Stimulated activated CD4-positive, alpha-beta T cell treated with anti-CD3 and anti-CD28 coated beads, Interleukin-4, amount 100 ng/mL, for 24 hours (primary cell): ENCODE measurements around the gene PLEKHG4.

Experiments used
- DNase-seq: peaks from one replicate; pipeline ENCODE4 v3.0.0-alpha.2; 2020

The PLEKHG4 gene, protein sequence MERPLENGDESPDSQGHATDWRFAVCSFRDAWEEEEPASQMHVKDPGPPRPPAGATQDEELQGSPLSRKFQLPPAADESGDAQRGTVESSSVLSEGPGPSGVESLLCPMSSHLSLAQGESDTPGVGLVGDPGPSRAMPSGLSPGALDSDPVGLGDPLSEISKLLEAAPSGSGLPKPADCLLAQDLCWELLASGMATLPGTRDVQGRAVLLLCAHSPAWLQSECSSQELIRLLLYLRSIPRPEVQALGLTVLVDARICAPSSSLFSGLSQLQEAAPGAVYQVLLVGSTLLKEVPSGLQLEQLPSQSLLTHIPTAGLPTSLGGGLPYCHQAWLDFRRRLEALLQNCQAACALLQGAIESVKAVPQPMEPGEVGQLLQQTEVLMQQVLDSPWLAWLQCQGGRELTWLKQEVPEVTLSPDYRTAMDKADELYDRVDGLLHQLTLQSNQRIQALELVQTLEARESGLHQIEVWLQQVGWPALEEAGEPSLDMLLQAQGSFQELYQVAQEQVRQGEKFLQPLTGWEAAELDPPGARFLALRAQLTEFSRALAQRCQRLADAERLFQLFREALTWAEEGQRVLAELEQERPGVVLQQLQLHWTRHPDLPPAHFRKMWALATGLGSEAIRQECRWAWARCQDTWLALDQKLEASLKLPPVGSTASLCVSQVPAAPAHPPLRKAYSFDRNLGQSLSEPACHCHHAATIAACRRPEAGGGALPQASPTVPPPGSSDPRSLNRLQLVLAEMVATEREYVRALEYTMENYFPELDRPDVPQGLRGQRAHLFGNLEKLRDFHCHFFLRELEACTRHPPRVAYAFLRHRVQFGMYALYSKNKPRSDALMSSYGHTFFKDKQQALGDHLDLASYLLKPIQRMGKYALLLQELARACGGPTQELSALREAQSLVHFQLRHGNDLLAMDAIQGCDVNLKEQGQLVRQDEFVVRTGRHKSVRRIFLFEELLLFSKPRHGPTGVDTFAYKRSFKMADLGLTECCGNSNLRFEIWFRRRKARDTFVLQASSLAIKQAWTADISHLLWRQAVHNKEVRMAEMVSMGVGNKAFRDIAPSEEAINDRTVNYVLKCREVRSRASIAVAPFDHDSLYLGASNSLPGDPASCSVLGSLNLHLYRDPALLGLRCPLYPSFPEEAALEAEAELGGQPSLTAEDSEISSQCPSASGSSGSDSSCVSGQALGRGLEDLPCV

DNA sequence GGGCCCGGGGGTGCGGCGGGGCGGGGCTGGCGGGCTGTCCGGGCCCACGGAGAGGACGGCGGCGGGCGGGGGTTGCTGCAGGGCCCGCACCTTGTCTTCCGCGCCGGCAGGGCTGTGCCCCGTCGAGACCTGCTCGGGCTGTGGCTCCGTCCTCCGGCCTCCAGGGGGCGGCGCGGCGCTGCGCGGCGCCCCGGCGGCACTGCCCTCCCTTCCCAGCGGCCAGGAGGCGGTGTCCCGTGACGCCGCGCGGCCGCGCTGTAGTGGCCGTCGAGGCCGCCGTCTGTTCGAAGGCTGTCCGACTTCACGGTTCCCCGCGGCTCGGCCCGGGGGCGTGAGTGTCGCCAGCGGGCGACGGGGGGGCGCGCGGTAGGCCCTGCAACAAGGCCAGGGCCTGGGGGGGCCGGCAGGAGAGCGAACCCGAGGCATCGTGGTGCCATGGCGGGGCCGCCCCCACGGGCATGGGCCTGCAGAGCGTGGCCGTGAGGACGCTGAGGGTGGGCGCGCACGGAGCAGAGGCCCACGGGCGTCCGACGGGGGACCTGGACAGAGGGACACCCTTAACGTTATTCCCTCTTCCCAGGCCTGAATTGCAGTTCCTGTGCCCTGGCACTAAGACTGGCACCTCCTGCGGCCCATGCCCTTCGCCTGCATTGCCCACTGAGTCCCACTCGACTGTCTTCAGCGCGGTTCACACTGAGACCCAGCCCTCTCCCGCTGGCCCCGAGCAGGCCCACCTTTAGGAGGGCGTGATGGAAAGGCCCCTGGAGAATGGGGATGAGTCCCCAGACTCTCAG lies at the start of gene PLEKHG4:
Gene PLEKHG4 (plus strand): TSS at position 237 of the 794 bp plus-strand sequence. CDS start 513 bp downstream, at position 750.
- peak; percentile 84 for DNase-seq

DNA sequence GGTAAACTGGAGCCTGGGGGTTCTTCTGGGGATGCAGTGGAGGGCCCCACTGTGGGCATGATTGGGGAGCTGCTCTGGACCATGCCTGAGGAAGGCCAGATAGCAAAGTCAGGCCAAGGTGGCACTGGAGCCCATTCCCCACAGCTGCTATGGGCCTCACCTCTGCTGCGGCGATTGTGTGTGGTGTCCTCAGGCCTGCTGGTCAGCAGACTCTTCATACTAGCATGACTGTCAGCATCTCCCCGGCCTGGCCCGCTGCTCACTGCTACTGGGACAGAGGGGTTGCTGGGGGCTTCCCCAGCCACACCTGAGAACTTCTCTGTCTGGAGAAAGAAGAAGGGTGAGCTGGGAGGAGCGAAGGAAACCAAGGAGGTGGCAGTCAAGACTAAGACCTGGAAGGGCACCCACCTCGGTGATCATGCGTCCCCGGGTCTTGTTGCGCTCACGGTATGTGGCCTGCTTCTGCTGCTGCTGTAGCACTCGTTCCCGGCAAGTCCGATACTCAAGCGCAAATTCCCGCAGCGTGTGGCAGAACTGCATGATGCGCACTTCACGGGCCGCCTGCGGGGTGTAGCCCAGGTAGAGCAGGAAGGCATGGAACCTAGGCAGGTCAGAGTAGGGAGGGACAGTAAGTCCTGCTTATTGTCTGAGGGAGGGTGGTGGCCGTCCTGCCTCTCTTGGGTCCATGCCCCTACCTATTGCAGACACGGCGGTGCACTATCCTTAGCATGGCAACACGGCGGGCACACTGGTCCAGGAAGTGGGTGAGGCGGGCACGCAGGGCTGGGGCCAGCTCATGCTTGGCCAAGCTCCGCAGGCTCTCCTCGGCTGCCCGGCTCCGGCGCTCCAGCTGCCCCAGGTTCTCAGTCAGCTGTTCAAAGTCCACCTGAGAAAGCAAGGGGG lies 49.2 kb upstream of the PLEKHG4 start:
- no peak for DNase-seq

DNA sequence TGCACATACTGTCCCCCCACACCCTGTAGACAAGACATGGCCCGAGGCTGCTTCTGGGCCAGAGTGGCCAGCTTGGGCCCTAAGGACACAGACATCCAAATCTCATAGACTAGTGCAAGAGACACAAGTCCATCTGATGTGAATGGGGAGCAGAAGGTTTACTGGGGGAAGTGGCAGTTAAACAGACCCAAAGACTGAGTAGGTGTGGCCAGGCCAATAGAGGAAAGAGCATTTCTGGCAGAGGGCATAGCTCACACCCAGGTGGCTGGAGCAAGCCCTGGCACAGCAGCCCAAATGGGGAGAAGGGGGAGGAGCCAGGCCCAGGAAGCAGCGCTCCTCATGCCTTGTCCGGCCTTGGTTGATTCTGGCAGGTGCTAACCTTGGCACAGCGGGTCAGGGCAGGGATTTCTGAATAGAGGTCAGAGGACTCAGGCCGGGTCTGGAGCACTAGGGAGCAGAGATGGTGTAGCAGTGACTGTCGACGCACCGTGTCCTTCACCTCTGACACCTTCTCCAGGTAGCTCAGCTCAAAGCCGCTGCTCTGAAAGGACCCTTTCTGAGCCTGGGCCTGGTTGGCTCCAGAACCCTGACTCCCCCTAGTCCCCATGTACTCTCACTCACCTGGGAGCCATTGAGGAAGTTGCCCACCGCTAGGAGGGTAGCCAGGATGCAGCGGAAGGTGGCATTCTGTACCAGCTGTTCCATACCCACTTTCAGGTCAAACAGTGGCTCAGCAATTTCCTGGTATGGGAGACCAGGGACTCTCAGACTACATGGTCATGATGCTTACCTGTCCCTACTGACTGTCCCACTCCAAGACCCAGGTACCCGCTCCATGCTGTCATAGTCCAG lies 48.3 kb upstream of the PLEKHG4 start:
- no peak for DNase-seq

DNA sequence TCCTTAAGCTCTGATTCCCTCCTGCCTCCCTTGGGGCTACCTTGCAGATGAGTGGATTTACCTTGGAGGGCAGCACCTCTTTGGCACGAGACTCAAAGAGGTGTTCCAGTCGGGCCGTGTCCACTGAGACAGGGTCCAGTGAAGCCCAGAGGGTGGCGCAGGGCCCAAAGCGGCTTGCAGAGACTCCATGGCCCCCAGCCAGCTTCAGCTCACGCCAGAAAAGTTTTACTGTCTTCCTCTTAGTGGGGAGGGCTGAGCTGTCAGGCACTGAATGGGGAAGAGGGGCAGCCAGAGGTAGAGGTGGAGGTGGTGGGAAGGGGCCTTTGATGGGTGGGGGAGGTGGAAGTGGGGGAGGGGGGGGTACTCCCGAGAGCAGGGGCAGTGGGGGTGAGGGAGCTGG lies 45.7 kb upstream of the PLEKHG4 start:
- DNase-seq: no peak

DNA sequence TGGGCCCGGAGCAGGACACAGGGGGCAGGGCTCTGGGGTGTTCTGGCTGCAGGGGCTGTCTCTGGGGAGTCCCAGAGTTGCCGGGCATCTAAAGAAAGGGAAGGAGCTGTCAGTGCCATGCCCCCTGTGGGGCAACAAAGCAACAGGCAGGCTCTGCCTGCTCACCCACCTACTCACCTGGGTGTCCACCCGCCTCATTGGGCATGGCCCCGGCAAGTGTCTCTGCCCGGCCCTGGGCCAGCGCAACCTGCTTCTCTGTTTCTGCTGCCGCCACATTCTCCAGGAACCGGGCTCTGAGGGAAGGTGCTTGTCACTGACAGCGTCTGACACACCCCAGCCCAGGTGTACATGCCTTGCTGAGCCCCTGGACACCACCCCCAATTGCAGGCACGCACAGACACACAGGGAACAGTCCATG lies 45.1 kb upstream of the PLEKHG4 start:
- no peak for DNase-seq

DNA sequence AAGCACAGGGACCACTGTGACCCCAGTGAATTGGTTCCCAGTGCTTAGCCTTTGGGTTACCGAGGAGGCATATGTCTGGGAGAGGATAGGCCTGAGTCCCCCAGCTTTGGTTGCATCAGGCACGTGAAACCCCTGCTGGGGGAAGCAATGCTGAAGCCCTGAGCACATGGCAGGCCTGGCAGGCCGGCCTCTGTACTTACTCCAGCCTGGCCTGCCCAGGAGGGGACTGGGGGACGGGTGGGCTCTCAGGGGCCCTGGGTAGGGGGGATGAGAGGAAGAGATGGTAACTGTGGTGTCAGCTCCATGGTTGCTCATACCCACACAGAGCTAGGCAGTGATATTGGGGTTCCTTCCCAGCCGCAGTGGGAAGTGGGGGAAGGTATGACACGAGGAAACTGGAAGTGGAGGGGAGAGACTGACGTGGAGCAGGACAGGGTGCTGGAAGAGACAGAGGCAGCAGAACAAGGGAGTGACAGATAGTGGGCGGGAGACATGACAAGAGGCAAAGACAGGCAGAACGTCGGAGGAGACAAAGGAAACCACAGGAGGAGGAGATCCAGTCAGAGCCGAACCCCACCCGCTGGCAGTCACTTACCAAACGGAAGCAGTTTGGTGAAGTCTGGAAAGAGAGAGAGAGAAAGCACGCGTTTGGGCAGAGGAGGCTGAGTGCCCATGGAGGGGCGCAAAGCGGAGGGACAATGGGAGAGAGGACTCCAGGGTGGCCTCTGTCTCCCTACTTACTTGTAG lies 43.3 kb upstream of the PLEKHG4 start:
- DNase-seq: peak; percentile 65

DNA sequence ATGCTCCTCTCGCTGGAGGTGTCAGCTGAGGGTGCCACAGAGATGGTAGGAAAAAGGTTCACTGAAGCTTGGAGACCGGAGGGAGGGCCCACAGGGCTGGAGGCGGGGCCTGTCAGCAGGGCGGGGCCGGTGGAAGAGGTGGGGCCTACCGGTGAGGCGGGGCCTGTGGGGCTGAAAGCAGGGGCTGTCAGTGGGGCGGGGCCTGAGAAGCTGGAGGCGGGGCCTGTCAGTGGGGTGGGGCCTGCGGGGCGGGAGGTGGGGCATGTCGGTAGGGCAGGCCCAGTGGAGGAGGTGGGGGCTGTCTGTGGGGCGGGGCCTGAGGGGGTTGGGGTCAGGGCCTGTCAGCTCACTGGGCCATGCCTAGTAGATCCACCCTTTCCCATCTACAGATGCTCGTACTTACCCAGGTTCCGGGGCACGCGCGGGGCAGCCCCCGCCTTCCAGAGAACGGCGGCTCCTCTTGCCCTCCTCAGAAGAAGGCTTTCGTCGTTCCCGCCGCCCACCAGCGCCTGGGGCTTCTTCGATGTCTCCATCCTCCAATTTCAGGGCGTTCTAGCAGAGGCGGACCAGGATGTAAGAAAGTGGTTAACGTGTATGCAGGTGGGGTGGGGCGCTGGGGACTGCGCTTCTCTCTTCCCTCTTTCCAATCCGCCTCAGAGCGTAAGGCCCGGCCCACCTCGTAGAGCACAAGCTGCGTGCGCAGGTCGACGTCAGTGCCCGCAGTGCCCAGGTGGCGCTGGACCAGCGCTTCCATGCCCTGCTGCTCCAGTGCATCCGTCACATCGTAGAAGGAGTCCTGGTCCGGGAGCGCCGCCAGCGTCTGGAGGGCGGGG lies 42.6 kb upstream of the PLEKHG4 start:
- peak; percentile 80 for DNase-seq

DNA sequence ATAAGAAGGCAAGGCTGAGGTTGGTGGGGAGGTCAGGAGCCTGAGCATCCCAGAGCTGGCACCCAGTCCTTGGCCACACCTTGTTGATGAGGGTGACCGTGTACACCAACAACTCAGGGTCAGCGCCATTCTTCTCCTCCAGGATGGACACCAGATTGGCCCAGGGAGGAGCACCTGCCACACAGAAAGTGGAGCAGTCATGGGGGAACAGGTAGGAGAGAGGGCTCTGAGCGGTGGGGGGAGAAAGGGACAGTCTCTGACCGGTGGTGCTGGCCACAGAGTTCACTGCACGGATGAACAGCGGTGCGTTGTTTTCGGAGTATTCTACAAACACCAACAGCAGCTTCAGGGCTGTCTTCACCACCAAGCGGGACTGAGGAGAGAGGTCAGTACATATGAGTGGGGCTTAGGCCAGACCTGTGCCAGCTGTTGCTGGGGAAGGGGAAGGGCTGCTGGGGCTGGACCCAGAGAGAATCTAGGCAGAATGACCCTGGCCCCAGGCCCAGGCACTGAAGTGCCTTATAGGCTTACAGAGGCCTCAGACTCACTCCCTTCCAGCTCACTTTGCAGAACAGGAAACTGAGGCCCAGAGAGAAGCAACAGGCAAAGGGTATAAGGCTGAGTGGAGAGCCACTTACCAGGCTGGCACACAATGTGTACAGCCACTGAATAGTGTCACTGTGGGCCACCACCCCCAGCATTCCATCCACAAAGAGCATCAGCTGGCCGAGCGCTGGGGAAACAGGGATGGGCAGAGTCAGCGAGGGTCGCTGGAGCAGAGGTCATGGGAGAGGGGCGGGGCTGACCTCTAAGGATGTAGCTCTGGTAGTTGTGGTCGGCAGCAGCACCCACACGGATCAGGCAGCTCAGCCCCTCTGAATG lies 41.7 kb upstream of the PLEKHG4 start:
- no peak for DNase-seq

DNA sequence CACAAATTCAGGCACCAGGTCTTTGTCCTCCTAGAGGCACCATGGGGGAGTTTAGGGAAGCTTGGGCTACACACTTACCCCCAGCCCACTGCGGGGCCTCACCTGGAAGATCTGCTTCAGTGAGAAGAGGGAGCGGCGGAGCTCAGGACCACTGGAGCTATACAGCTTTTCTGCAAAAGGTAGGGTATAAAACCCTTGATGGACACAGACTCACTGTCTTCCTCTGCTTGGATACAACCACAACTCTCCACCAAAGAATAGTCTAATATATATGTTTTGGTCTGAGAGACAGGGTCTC lies 41.1 kb upstream of the PLEKHG4 start:
- DNase-seq: no peak

DNA sequence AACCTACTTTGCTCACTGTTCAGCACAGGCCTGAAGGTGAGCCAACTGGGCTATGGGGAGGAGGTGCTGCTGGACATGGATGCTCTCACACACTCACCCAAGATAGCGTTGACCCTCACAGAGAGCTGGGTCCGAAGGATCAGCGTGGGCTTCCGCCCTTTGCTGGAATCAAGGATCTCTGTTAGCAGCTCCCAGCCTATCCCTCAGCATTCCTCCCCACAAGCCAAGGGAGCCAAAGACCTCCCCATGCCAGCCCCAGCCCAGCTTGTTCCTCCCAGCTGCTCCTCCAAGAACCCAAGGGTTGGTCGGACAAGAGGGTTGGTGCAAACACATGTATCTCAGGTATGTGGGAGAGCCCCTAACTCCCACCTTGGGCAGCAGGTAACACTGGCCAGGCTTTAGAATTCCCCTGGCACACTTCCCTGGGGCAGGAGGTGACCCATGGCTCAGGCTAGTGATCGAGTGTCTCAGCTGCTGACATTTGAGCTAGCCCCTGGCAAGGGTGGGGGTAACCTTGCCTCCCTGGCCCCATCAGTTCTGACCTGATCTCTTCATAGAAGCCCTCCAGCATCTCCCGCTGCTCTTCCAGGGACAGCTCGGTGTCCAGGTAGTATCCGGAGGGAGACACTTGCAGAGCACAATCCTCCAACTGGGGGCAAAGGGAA lies 40.4 kb upstream of the PLEKHG4 start:
- DNase-seq: no peak

DNA sequence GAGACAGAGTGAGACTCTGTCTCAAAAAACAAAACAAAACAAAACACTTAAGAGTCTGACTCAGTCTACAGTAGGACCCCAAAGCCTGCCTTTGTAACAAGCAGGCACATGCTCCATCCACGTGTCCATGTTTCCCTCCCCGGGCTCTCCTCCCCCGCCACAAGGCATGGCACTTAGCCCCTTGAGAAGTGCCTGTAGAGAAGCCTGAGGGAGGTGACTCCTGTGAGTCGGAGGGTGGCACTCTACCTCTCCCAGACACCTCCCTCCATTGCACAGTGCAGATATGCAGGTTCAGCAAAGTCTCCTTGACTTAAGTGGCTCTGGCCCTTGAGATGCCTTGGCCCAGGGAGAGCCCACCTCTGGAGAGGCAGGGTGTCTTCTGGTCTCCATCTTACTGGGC lies 38.8 kb upstream of the PLEKHG4 start:
- no peak for DNase-seq

DNA sequence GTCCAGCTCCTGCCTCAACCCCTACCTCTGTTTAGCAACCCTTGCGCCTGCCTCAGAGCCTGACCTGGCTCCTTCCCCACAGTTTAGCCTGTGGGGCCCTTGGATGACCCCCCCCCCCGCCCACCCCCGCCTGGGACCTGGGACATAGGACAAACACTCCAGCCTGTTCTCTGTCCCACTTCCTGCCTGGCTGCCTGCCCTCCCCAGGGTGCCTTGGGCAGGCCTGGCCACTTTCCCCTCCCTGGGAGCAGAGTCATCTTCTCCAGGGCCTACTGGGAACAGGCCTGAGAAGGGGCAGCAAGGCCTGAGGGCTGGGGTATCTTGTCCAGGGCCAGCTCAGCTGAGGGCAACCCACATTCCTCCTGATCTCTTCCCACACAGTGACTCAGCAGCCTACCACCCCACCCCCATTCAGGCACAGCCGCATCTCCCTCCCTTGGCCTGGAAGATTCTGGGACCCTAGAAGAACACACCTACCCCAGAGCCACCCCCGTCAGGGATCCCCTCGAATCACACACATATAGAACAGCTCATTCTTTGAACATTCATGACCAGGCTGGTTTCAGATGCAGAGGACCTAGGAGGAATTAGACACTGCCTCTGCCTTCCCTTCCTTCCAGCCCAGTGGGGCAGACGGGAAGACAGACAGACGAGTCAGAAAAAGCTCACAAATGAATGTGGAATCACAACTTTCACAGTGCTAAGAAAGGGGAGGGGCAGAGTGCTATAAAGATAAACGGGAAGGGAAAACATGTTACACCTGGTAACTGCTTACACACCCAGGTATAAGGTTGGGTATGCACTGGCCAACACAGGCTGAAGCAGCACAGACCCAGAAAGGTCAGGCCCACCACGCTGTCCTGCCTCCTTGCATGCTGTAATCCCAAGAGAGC lies 38.1 kb upstream of the PLEKHG4 start:
- DNase-seq: no peak

DNA sequence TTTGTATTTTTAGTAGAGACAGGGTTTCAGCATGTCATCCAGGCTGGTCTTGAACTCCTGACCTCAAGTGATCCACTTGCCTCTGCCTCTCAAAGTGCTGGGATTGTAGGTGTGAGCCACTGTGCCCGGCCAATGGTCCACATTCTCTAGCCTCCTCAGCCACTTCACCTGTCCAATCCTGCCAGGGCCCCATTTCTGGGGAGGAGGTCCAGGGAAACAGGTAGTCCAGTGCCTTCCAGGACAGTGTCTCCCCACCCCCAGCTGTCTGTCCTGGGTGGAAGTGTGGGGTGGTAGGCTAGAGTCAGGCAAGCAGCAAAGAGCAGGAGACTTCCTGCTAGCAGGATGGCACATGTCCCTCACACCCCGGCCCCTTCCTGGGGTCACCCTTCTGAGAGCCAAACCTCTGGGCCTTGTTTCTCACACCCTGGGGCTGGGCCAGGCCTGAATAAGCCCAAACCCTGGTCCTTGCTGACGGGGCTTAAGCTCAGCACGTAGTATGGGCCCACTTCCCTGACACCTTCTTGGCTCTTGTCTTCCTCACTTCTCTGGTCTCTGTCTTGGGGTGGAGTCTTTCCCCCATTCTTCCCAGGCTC lies 37.1 kb upstream of the PLEKHG4 start:
- no peak for DNase-seq

DNA sequence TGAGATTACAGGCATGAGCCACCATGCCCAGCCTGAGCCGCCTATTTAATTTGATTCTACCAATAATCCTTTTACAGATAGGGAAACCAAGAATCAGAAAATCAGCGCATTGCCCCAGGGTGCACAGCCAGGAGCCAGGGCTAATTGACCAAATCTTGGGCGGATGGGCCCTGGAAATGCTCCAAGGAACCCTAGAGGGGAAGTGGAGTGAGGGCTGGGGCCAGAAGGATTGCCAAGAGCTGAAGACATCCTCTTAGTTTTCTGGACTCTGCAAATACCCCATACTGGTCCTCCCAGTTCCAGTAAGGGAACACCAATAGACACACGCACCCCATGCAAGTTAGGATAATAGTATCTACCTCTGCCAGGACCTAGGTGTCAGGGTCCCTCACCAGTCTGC lies 35.9 kb upstream of the PLEKHG4 start:
- DNase-seq: no peak

DNA sequence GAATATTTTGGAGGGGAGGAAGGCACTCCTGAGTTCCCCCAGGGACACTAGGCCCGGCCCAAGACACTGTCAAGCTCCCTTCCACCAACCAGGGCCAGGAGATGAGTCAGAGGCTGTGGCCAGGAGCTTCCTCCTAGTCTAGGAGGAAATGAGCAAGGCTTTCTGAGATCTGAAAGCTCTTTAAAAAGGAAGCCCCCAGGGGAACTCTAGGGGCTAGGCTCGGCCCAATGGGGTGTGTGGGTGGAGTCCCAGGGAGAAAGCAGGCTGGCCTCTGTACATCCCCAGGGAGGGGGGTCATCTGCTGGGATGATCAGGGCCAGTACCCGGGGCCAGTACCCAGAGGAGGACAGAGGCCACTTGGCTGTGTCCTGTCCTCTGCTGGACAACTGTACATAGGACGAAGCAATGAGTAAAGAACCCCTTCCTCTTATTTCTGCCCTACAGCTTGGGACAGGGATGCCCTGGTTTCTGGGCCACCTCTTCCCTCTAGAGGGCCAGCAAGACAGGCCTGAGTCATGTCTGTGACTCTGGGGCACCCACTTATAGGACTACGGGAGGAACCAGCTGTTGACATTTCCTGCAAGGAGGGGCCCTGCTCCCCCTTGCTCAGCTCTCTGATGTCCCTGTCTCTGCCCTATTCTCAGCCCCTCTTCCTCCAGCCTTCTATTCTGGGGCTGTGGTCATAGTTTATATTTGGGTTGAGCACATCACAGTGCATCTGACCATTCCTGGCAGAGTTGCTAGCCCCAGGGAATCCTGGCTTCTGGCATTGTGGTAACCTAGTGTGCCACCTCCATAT lies 34.7 kb upstream of the PLEKHG4 start:
- peak; percentile 83 for DNase-seq
